ENCODE data around the gene BAZ1B.

- TF ChIP-seq CTCF (IDR thresholded peaks at IDR 0.05; ENCODE audit: low read depth, low read length, poor library complexity, severe bottlenecking) = no peak
- TF ChIP-seq EZH2phosphoT487 (IDR thresholded peaks at IDR 0.05; ENCODE audit: borderline replicate concordance, low read length) = no peak
Observed at GRCh38 chr7:73418113-73418703, 103.9 kb downstream of the BAZ1B start.
